Breast epithelium (tissue), 4 donors: ENCODE data around the gene GNA12. TPM values are rescaled to one million over a fixed set of nuclear protein-coding genes. Genes with fewer than 3 reads are reported as not detected.
"Not testable (repeated sequence)": the region's sequence is repeated elsewhere in the genome, so short reads cannot be mapped to it uniquely, and the experiment has no call there.

Source experiments
- DNase-seq, 2 donors: peaks; one replicate each; pipeline ENCODE4 v3.0.0-alpha.2; 2019; ENCODE audit warnings: low spot score in 2 of 2
- H3K27ac ChIP-seq, 2 donors: fragments of 200-600 bp; sonication (generic) in 1 of 2; one replicate each; pipeline ENCODE4 v1.5.1; 2016 to 2019; ENCODE audit warnings: mild to moderate bottlenecking in 1 of 2
- H3K27me3 ChIP-seq, 2 donors: fragments of 200-600 bp; sonication (generic) in 1 of 2; one replicate each; pipeline versions ENCODE4 v1.5.1 to v1.6.0; 2017 to 2019; ENCODE audit warnings: control low read depth in 1 of 2, mild to moderate bottlenecking in 1 of 2
- H3K36me3 ChIP-seq: fragments of 200-600 bp; one replicate; pipeline ENCODE4 v1.5.1; 2019
- H3K4me1 ChIP-seq, 2 donors: fragments of 200-600 bp; sonication (generic); one replicate each; pipeline ENCODE4 v1.5.1; 2016 to 2019; ENCODE audit warnings: control low read depth in 1 of 2
- H3K4me3 ChIP-seq, 3 donors: fragments of 200-600 bp; sonication (generic); 1 replicate in 2 of 3; 2 replicates in 1 of 3; pipeline ENCODE4 v1.5.1; 2016 to 2019; ENCODE audit warnings: mild to moderate bottlenecking in 3 of 3, moderate library complexity in 2 of 3
- H3K9me3 ChIP-seq, 2 donors: fragments of 200-600 bp; sonication (generic) in 1 of 2; one replicate each; pipeline ENCODE4 v1.5.1; 2016 to 2019; ENCODE audit warnings: control low read depth in 1 of 2
- POLR2A ChIP-seq: fragments of 450-650 bp; IDR thresholded peaks from one replicate; pipeline ENCODE4 v1.6.1; 2016; ENCODE audit warnings: antibody characterized with exemption, mild to moderate bottlenecking, moderate library complexity
- POLR2AphosphoS5 ChIP-seq, 3 donors: sonication (generic); formaldehyde crosslinking; IDR thresholded peaks; one replicate each; pipeline ENCODE4 v1.6.1; 2017; ENCODE audit warnings: antibody characterized with exemption in 3 of 3
- intact Hi-C: fragments of 100-400 bp; cut with DNase I; formaldehyde crosslinking; loops from one replicate; pipeline ENCODE4 v1.15.1; 2023; ENCODE audit warnings: low total_unique reads
- total RNA-seq, 3 donors: library from RNA; depleted of rRNA; stranded (reverse); fragments of >200 nt; gene quantifications; one replicate each; pipeline ENCODE4 v1.1.0, GENCODE V29; 2016
- TF ChIP-seq, protein P1 (sequence below), 3 donors: fragments of 450-650 bp; IDR thresholded peaks; one replicate each; pipeline ENCODE4 v1.5.1; 2016 to 2017; ENCODE audit warnings: antibody characterized with exemption in 3 of 3, mild to moderate bottlenecking in 3 of 3, moderate library complexity in 3 of 3

The GNA12 gene
- total RNA-seq, 3 donors from 2014 or later = 11.3 to 31.4 (median 24.9) TPM

DNA sequence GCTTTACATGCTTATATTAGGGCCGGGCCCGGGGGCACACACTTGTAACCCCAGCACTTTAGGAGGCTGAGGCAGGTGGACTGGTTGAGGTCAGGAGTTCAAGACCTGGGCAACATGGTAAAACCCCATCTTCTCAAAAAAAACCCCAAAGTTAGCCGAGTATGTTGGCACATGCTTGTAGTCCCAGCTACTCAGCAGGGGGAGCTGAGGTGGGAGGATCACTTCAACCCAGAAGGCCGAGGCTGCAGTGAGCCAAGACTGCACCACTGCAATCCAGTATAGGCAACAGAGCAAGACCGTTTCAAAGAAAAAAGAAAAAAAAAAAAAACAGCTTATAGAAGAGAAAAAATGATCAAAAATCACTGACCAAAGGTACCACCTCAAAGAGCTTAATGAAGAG is 93.0 kb downstream of the GNA12 start:
- Histone ChIP-seq H3K9me3 (no peaks in the 10 kb centered on the region), H3K27me3 (no peaks in the 10 kb centered on the region), H3K4me3 (no peak overlapping the region), H3K27ac (no peak overlapping the region), H3K4me1 (no peaks in the 10 kb centered on the region), H3K36me3 (no peaks in the 10 kb centered on the region)
- DNase-seq = no peak
- no peak for TF ChIP-seq POLR2A
- TF ChIP-seq, protein P1, sequence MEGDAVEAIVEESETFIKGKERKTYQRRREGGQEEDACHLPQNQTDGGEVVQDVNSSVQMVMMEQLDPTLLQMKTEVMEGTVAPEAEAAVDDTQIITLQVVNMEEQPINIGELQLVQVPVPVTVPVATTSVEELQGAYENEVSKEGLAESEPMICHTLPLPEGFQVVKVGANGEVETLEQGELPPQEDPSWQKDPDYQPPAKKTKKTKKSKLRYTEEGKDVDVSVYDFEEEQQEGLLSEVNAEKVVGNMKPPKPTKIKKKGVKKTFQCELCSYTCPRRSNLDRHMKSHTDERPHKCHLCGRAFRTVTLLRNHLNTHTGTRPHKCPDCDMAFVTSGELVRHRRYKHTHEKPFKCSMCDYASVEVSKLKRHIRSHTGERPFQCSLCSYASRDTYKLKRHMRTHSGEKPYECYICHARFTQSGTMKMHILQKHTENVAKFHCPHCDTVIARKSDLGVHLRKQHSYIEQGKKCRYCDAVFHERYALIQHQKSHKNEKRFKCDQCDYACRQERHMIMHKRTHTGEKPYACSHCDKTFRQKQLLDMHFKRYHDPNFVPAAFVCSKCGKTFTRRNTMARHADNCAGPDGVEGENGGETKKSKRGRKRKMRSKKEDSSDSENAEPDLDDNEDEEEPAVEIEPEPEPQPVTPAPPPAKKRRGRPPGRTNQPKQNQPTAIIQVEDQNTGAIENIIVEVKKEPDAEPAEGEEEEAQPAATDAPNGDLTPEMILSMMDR (IDR thresholded peaks at IDR 0.05) = no peak
- no peak for TF ChIP-seq POLR2AphosphoS5 (IDR thresholded peaks at IDR 0.05)
- intact Hi-C loops = no loop called here

DNA sequence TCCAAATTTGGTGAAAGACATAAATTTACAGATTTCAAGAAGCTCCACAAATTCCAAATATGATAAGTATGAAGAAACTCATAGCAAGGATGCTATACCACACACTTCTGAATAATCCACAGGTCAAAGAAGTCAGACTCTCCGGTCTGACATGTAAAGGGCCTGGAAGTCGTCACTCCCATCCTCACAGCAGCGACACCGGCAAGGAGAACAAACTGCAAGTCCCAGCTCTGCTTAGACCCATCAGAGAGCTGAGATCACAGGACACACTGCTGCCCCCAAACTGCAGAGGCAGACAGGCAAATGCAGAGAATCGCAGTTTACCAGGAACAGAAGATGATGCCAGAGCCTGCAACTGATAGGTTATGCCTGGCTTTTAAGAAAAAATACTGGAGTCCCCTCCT is 94.1 kb downstream of the GNA12 start:
- no peaks in the 10 kb centered on the region for H3K36me3 ChIP-seq
- no peak overlapping the region for H3K27ac ChIP-seq
- DNase-seq = no peak
- no peak for TF ChIP-seq POLR2A
- TF ChIP-seq POLR2AphosphoS5 (IDR thresholded peaks at IDR 0.05) = no peak
- TF ChIP-seq, protein P1 (IDR thresholded peaks at IDR 0.05) = no peak
- no peaks in the 10 kb centered on the region for H3K27me3 ChIP-seq
- H3K4me3 ChIP-seq = no peak overlapping the region
- H3K9me3 ChIP-seq = no peaks in the 10 kb centered on the region
- intact Hi-C loops = no loop called here
- no peaks in the 10 kb centered on the region for H3K4me1 ChIP-seq

DNA sequence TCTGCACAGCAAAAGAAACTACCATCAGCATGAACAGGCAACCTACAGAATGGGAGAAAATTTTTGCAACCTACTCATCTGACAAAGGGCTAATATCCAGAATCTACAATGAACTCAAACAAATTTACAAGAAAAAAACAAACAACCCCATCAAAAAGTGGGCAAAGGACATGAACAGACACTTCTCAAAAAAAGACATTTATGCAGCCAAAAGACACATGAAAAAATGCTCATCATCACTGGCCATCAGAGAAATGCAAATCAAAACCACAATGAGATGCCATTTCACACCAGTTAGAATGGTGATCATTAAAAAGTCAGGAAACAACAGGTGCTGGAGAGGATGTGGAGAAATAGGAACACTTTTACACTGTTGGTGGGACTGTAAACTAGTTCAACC is 95.4 kb downstream of the GNA12 start:
- H3K4me1 ChIP-seq, H3K27ac ChIP-seq, intact Hi-C loops, H3K4me3 ChIP-seq, H3K9me3 ChIP-seq, H3K36me3 ChIP-seq, H3K27me3 ChIP-seq, DNase-seq: not testable (repeated sequence)

DNA sequence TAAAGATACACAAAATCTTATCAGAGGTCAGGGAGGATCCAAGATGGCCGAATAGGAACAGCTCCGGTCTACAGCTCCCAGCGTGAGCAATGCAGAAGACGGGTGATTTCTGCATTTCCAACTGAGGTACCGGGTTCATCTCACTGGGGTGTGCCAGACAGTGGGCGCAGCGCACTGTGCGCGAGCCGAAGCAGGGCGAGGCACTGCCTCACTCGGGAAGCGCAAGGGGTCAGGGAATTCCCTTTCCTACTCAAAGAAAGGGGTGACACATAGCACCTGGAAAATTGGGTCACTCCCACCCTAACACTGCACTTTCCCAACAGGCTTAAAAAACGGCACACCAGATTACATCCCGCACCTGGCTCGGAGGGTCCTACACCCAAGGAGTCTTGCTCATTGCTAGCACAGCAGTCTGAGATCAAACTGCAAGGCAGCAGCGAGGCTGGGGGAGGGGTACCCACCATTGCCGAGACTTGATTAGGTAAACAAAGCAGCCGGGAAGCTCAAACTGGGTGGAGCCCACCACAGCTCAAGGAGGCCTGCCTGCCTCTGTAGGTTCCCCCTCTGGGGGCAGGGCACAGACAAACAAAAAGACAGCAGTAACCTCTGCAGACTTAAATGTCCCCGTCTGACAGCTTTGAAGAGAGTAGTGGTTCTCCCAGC is 100.5 kb downstream of the GNA12 start:
- H3K36me3 ChIP-seq, H3K27me3 ChIP-seq, H3K27ac ChIP-seq, H3K9me3 ChIP-seq, DNase-seq, H3K4me1 ChIP-seq, H3K4me3 ChIP-seq, intact Hi-C loops: not testable (repeated sequence)

DNA sequence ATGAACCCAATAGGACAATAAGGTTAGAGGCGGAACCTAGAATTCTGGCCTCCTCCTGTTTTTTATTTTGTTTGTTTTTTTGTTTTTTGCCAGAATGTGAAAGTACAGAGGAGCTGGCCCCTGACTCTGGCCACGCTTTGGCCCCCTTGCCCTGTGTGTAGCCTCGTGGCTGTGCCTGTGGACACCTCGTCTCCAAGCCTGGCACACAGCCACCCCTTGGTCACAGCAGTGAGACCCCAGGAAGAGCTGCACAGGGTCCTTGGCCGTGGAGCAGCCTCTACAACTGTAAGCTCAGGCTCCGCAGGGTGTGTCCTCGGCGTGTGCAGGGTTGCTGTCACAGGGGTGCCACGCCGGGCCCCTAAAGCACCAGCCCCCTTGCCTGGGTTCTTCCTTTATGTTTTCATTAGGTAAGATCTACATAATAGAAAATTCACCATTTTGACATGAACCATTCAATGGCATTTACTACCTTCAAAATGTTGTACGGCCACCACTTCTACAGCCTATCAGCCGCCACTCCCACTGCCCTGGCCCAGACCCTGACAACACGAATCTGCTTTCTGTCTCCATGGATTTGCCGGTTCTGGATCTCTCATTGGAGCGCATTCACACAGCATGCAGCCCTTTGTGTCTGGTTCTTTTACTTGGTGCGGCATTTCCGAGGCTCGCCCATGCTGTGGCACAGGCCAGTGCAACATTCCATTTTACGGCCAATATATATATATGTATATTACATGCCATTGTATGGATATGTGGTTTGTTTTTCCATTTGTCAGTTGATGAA is 105.2 kb downstream of the GNA12 start:
- Histone ChIP-seq H3K27ac (no peak overlapping the region), H3K27me3 (no peaks in the 10 kb centered on the region), H3K36me3 (no peaks in the 10 kb centered on the region), H3K4me3 (no peak overlapping the region), H3K4me1 (no peaks in the 10 kb centered on the region), H3K9me3 (no peaks in the 10 kb centered on the region)
- TF ChIP-seq POLR2AphosphoS5 (IDR thresholded peaks at IDR 0.05) = no peak
- TF ChIP-seq, protein P1 (IDR thresholded peaks at IDR 0.05) = no peak
- intact Hi-C loops = no loop called here
- DNase-seq = no peak

DNA sequence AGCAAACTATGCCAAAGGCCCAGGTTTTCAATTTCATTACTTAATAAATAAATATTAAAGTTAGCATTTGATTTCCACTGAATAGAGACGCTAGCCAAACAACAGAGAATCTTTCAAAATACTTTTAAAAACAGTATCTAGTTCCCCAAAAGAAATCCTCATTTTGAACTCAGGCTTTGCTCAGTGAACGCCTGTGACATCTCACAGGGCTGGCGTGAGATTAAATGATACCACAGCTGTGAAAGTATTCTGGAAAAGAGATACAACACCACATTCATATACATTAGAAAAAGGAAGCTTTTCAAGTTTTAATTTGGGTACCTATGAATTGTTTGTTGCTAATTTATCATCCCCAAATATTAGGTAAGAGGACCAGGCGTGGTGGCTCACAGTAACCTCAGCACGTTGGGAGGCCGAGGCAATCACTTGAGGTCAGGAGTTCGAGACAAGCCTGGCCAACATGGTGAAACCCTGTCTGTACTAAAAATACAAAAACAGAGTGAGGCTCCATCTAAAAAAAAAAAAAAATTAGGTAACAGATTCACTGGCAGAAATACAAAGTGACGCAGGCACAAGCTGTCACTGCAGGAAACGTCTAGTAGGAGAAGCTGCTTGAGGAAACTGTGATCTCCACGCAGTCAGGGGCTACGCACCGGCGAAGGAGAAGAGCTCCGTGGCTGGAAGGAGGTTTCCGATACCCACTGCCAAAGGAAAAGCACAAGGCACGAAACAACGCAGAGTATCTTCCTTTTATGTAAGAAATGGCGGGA is 106.2 kb downstream of the GNA12 start:
- no peaks in the 10 kb centered on the region for H3K36me3 ChIP-seq
- H3K9me3 ChIP-seq = no peaks in the 10 kb centered on the region
- H3K27me3 ChIP-seq = no peaks in the 10 kb centered on the region
- TF ChIP-seq, protein P1 (IDR thresholded peaks at IDR 0.05) = no peak
- TF ChIP-seq POLR2AphosphoS5 (IDR thresholded peaks at IDR 0.05) = no peak
- TF ChIP-seq POLR2A = no peak
- no peak overlapping the region for H3K4me3 ChIP-seq
- DNase-seq = no peak
- H3K27ac ChIP-seq = no peak overlapping the region
- intact Hi-C loops = no loop called here
- H3K4me1 ChIP-seq = no peaks in the 10 kb centered on the region

DNA sequence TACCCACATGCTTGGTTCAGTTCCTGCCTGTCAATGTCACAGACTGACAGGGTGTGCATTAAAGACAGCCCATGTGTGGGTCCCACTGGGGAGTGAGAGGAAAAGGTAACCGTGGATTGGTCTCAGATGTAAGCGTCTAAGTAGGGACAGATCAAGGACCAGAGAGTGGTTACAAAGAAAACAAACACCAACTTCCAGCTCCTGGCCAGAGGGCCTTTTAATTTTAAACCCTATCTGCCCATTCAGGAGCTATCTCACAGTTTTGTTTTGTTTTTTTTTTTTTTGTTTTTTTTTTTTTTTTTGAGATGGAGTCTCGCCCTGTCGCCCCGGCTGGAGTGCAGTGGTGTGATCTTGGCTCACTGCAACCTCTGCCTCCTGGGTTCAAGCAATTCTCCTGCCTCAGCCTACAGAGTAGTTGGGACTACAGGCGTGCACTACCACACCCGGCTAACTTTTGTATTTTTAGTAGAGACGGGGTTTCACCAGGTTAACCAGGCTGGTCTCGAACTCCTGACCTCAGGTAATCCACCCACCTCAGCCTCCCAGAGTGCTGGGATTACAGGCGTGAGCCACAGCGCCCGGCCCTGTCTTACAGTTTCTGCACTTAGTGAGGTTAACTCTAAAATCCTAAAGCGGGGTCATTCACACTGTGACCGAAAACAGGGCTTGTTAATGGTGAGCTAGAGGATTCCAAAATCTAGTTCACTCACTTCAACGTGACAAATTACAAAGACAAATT is 106.9 kb downstream of the GNA12 start:
- H3K27me3 ChIP-seq, H3K36me3 ChIP-seq, DNase-seq, H3K4me3 ChIP-seq, intact Hi-C loops, H3K27ac ChIP-seq, H3K9me3 ChIP-seq, H3K4me1 ChIP-seq: not testable (repeated sequence)
